HCT116 (cell line): ENCODE data around the gene SOCS1. TPM values are rescaled to one million over a fixed set of nuclear protein-coding genes. Genes with fewer than 3 reads are reported as not detected.

Source experiments
- ATAC-seq: fragments of 200-7000 bp; cut with Tn5 transposase; 2 replicates; pipeline ENCODE4 v1.9.1; 2020; ENCODE audit warnings: mild to moderate bottlenecking, moderate library complexity
- BruUV-seq: library from RNA; stranded (reverse); fragments of 400-500 nt; replicated peaks from 2 replicates; lab custom pipeline; 2021; lab: Mats Ljungman, UMichigan
- CTCF ChIA-PET: fragments of 300-600 bp; sonication (Branson Sonifier 250); formaldehyde crosslinking; loops from one replicate; lab custom pipeline; 2021; ENCODE audit warnings: antibody characterized with exemption; lab: Charles Lee
- POLR2A ChIA-PET: fragments of 300-600, 350-600 bp; sonication (Branson Sonifier 250); formaldehyde crosslinking; loops from one replicate; lab custom pipeline; 2021; ENCODE audit warnings: antibody characterized with exemption; lab: Charles Lee
- RAD21 ChIA-PET, 2 experiments: fragments of 300-600 bp; sonication (Branson Sonifier 250); formaldehyde crosslinking; loops; one replicate each; lab custom pipeline; 2023; ENCODE audit warnings: low total read pairs in 2 of 2; ENCODE audit not compliant: uncharacterized antibody in 2 of 2, unreplicated experiment in 2 of 2, low non-redundant PET in 1 of 2; lab: Charles Lee
- DNase-seq: peaks from one replicate; pipeline ENCODE4 v3.0.0-alpha.2; 2010; ENCODE audit warnings: low read depth, low spot score
- H2AFZ ChIP-seq: fragments of 200-600 bp; shearing (Covaris generic), sonication (generic); 2 replicates; pipeline ENCODE4 v1.6.1; 2017; ENCODE audit warnings: low read depth, mixed run types, mixed read lengths, antibody characterized with exemption, low read length; ENCODE audit not compliant: poor library complexity, severe bottlenecking
- H3K27ac ChIP-seq: 2 replicates; pipeline ENCODE4 v1.5.1; 2012; ENCODE audit warnings: low read depth, low read length
- H3K27me3 ChIP-seq: fragments of 200-600 bp; sonication (generic); 2 replicates; pipeline ENCODE4 v1.6.1; 2016; ENCODE audit warnings: mixed run types, low read length, mixed read lengths; ENCODE audit not compliant: insufficient read depth
- H3K36me3 ChIP-seq, 2 experiments: fragments of 200-500 bp in 1 of 2; fragments of 200-600 bp in 1 of 2; sonication (Bioruptor generic) in 1 of 2; sonication (generic) in 1 of 2; 2 replicates each; pipeline versions ENCODE4 v1.5.1 to v1.6.1; 2014 to 2016; ENCODE audit warnings: low read length in 2 of 2, inconsistent platforms in 1 of 2, mixed read lengths in 1 of 2, mixed run types in 1 of 2; ENCODE audit not compliant: insufficient read depth in 2 of 2, control insufficient read depth in 1 of 2
- H3K4me1 ChIP-seq, 2 experiments: fragments of 200-600 bp in 1 of 2; sonication (generic) in 1 of 2; 2 replicates each; pipeline versions ENCODE4 v1.5.1 to v1.6.1; 2012 to 2017; ENCODE audit warnings: low read length in 2 of 2, inconsistent platforms in 1 of 2, mild to moderate bottlenecking in 1 of 2, mixed read lengths in 1 of 2, mixed run types in 1 of 2, moderate library complexity in 1 of 2; ENCODE audit not compliant: insufficient read depth in 2 of 2, control insufficient read depth in 1 of 2
- H3K4me2 ChIP-seq: fragments of 200-600 bp; sonication (generic); 2 replicates; pipeline ENCODE4 v1.6.1; 2017; ENCODE audit warnings: mixed run types, low read length, mixed read lengths
- H3K4me3 ChIP-seq, 2 experiments: fragments of 200-600 bp in 1 of 2; sonication (generic) in 1 of 2; replicated peaks in 1 of 2; 2 replicates each; pipeline ENCODE4 v1.5.1; 2011 to 2016; ENCODE audit warnings: low read length in 2 of 2, control low read depth in 1 of 2, low read depth in 1 of 2, mild to moderate bottlenecking in 1 of 2, mixed read lengths in 1 of 2, mixed run types in 1 of 2
- H3K79me2 ChIP-seq: fragments of 200-600 bp; sonication (generic); 2 replicates; pipeline ENCODE4 v1.6.1; 2017; ENCODE audit warnings: mild to moderate bottlenecking, mixed run types, low read length, moderate library complexity, mixed read lengths; ENCODE audit not compliant: insufficient read depth
- H3K9ac ChIP-seq: fragments of 200-600 bp; sonication (generic); 2 replicates; pipeline ENCODE4 v1.6.1; 2016; ENCODE audit warnings: low read length, mixed read lengths
- H3K9me2 ChIP-seq: fragments of 200-600 bp; sonication (generic), shearing (Covaris generic); 2 replicates; pipeline ENCODE4 v1.6.1; 2017; ENCODE audit warnings: mixed run types, mild to moderate bottlenecking, moderate library complexity; ENCODE audit not compliant: insufficient read depth
- H3K9me3 ChIP-seq, 2 experiments: fragments of 200-500 bp in 1 of 2; fragments of 200-600 bp in 1 of 2; sonication (Bioruptor generic) in 1 of 2; sonication (generic) in 1 of 2; 2 replicates each; pipeline ENCODE4 v1.6.1; 2014 to 2017; ENCODE audit warnings: low read length in 2 of 2, mixed read lengths in 2 of 2, inconsistent platforms in 1 of 2, low read depth in 1 of 2, mild to moderate bottlenecking in 1 of 2, mixed run types in 1 of 2, moderate library complexity in 1 of 2; ENCODE audit not compliant: control insufficient read depth in 1 of 2, insufficient read depth in 1 of 2
- H4K20me1 ChIP-seq: fragments of 200-600 bp; sonication (generic), shearing (Covaris generic); 2 replicates; pipeline ENCODE4 v1.6.1; 2017; ENCODE audit warnings: mixed run types, mild to moderate bottlenecking, moderate library complexity; ENCODE audit not compliant: insufficient read depth
- CBX3 ChIP-seq: IDR thresholded peaks from 2 replicates; pipeline ENCODE4 v1.6.1; 2012; ENCODE audit warnings: low read depth
- CEBPB ChIP-seq: IDR thresholded peaks from 2 replicates; pipeline ENCODE4 v1.6.1; 2012; ENCODE audit warnings: low read depth
- EGR1 ChIP-seq: IDR thresholded peaks from 2 replicates; pipeline ENCODE4 v1.6.1; 2012; ENCODE audit warnings: low read depth
- ELF1 ChIP-seq: IDR thresholded peaks from 2 replicates; pipeline ENCODE4 v1.6.1; 2012; ENCODE audit warnings: low read depth, borderline replicate concordance
- EZH2 ChIP-seq: fragments of 200-600 bp; sonication (generic); IDR thresholded peaks from 2 replicates; pipeline ENCODE4 v1.6.1; 2017; ENCODE audit warnings: antibody characterized with exemption, mixed run types
- EZH2phosphoT487 ChIP-seq: fragments of 200-600 bp; IDR thresholded peaks from 2 replicates; pipeline ENCODE4 v1.6.1; 2018; ENCODE audit warnings: antibody characterized with exemption, borderline replicate concordance
- FOSL1 ChIP-seq: IDR thresholded peaks from 2 replicates; pipeline ENCODE4 v1.6.1; 2012; ENCODE audit warnings: low read depth
- POLR2A ChIP-seq: IDR thresholded peaks from 2 replicates; pipeline ENCODE4 v1.7.0; 2011; ENCODE audit warnings: borderline replicate concordance; ENCODE audit not compliant: insufficient read depth, insufficient read length; ENCODE audit errors: extremely low read depth
- POLR2AphosphoS5 ChIP-seq: IDR thresholded peaks from 2 replicates; pipeline ENCODE4 v1.6.1; 2011; ENCODE audit warnings: mild to moderate bottlenecking, low read depth, low read length, moderate library complexity
- RAD21 ChIP-seq: IDR thresholded peaks from 2 replicates; pipeline ENCODE4 v1.6.1; 2012; ENCODE audit warnings: low read depth, mild to moderate bottlenecking
- SIN3A ChIP-seq: IDR thresholded peaks from 2 replicates; pipeline ENCODE4 v1.6.1; 2012; ENCODE audit warnings: low read depth
- SP1 ChIP-seq: IDR thresholded peaks from 2 replicates; pipeline ENCODE4 v1.6.1; 2012; ENCODE audit warnings: low read depth
- SRF ChIP-seq: IDR thresholded peaks from 2 replicates; pipeline ENCODE4 v1.6.1; 2012; ENCODE audit warnings: low read depth
- ZNF274 ChIP-seq: fragments of 200-500 bp; sonication (Bioruptor generic); IDR thresholded peaks from 2 replicates; pipeline ENCODE4 v1.6.1; 2014; ENCODE audit warnings: mild to moderate bottlenecking, low read depth, low read length, inconsistent platforms
- intact Hi-C: fragments of 100-400 bp; cut with micrococcal nuclease; formaldehyde crosslinking; loops from 2 replicates; pipeline ENCODE4 v1.10.0; 2022
- total RNA-seq: library from RNA; stranded (reverse); gene quantifications from one replicate; pipeline ENCODE4 v1.2.1, GENCODE V29; 2021; ENCODE audit not compliant: unreplicated experiment

SOCS1 gene
- total RNA-seq, 1 experiment from 2014 or later: 4.9 TPM

- intact Hi-C loops: no loop called here
- no TSS peak for BruUV-seq
- H3K36me3 ChIP-seq: no peaks in the 10 kb centered on the region
- H3K4me3 ChIP-seq: no peak overlapping the region
- no peaks in the 10 kb centered on the region for H3K9me2 ChIP-seq
- ChIA-PET CTCF (no interaction called here), POLR2A (interaction anchor here (1.5 kb wide), 1 partner anchor 51 kb away, joined by 6 read pairs; the partner anchor contains the start of gene SOCS1), RAD21 (no interaction called here)
- H4K20me1 ChIP-seq: no peaks in the 10 kb centered on the region
- DNase-seq: no peak
- H3K27me3 ChIP-seq: no peaks in the 10 kb centered on the region
- no peak overlapping the region for H3K9ac ChIP-seq
- peaks cover 0 to 17% of the 10 kb centered on the region in 2 experiments; a peak in 1 of 4 replicates for H3K9me3 ChIP-seq
- TF ChIP-seq SIN3A (no peak), EGR1 (no peak), ELF1 (no peak), CEBPB (no peak), SRF (no peak), FOSL1 (no peak), EZH2phosphoT487 (no peak), ZNF274 (no peak), CBX3 (no peak), SP1 (no peak), POLR2A (no peak), POLR2AphosphoS5 (no peak), RAD21 (no peak), EZH2 (no peak)
- no peak overlapping the region for H3K4me2 ChIP-seq
- H3K4me1 ChIP-seq: peaks cover 26 to 39% of the 10 kb centered on the region in 2 experiments
- no peak overlapping the region for H3K27ac ChIP-seq
- no peaks in the 10 kb centered on the region for H3K79me2 ChIP-seq
- no peak overlapping the region for H2AFZ ChIP-seq
- no peak for ATAC-seq
Measured at GRCh38 chr16:11205065-11205699, 50.8 kb downstream of the SOCS1 start.
